Thyroid gland (tissue), 4 donors: Measurements from ENCODE around the gene C5orf47.

ENCODE experiments used
- CTCF ChIP-seq, 6 experiments: fragments of 200-600 bp in 3 of 6; fragments of 450-650 bp in 3 of 6; sonication (generic) in 3 of 6; IDR thresholded peaks; one replicate each; pipeline ENCODE4 v1.5.1; 2016 to 2019; ENCODE audit warnings: antibody characterized with exemption in 6 of 6, mild to moderate bottlenecking in 2 of 6, inconsistent platforms in 1 of 6, moderate library complexity in 1 of 6
- POLR2A ChIP-seq, 2 donors: fragments of 450-650 bp; IDR thresholded peaks; one replicate each; pipeline ENCODE4 v1.6.1; 2017; ENCODE audit warnings: antibody characterized with exemption in 2 of 2, mild to moderate bottlenecking in 2 of 2, moderate library complexity in 1 of 2

DNA sequence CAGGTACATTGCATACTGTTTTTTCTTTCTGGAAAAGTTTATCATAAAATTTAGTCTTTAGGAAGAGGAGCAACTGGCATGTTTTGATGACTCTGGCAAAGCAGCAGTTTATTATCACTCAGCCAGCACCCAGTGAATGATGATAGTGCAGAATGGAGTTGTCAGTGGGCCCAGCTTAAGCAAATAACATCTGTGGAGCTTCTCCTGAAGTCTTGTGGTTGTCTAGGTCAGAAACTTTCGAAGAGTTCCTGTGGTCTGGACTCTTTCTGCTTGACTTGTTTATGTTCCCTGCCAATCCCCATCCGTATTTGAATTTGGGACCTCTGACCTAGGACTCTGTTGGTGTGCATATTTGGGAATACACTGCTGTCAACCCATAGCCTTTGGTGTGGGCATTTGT lies 38.1 kb upstream of the C5orf47 start:
- TF ChIP-seq CTCF (IDR thresholded peaks at IDR 0.05) = no peak
- no peak for TF ChIP-seq POLR2A (IDR thresholded peaks at IDR 0.05)
